Activated naive CD8-positive, alpha-beta T cell treated with anti-CD3 and anti-CD28 coated beads for 36 hours (primary cell): ENCODE results near the gene SPTBN5. TPM values are rescaled to one million over a fixed set of nuclear protein-coding genes. Genes with fewer than 3 reads are reported as not detected.

Source experiments
- DNase-seq: peaks from one replicate; pipeline ENCODE4 v3.0.0; 2021
- H3K27ac Mint-ChIP-seq: one replicate; pipeline ENCODE4 v1.8.0; 2022; ENCODE audit warnings: mild to moderate bottlenecking, moderate library complexity, mixed read lengths
- H3K27me3 Mint-ChIP-seq: one replicate; pipeline ENCODE4 v1.8.0; 2022; ENCODE audit warnings: mild to moderate bottlenecking, mixed read lengths
- H3K36me3 Mint-ChIP-seq: one replicate; pipeline ENCODE4 v1.8.0; 2021; ENCODE audit warnings: mild to moderate bottlenecking, mixed read lengths
- H3K4me1 Mint-ChIP-seq: one replicate; pipeline ENCODE4 v1.8.0; 2021; ENCODE audit warnings: mixed read lengths
- H3K4me3 Mint-ChIP-seq: one replicate; pipeline ENCODE4 v1.8.0; 2022; ENCODE audit warnings: mild to moderate bottlenecking, moderate library complexity, mixed read lengths
- H3K9me3 Mint-ChIP-seq: one replicate; pipeline ENCODE4 v1.8.0; 2022; ENCODE audit warnings: mixed read lengths
- total RNA-seq, 2 experiments: library from RNA; stranded (reverse); gene quantifications; one replicate each; pipeline ENCODE4 v1.2.3, GENCODE V29; 2021

SPTBN5 gene
- total RNA-seq, 2 experiments from 2014 or later, result 0.19 to 0.30 TPM

DNA sequence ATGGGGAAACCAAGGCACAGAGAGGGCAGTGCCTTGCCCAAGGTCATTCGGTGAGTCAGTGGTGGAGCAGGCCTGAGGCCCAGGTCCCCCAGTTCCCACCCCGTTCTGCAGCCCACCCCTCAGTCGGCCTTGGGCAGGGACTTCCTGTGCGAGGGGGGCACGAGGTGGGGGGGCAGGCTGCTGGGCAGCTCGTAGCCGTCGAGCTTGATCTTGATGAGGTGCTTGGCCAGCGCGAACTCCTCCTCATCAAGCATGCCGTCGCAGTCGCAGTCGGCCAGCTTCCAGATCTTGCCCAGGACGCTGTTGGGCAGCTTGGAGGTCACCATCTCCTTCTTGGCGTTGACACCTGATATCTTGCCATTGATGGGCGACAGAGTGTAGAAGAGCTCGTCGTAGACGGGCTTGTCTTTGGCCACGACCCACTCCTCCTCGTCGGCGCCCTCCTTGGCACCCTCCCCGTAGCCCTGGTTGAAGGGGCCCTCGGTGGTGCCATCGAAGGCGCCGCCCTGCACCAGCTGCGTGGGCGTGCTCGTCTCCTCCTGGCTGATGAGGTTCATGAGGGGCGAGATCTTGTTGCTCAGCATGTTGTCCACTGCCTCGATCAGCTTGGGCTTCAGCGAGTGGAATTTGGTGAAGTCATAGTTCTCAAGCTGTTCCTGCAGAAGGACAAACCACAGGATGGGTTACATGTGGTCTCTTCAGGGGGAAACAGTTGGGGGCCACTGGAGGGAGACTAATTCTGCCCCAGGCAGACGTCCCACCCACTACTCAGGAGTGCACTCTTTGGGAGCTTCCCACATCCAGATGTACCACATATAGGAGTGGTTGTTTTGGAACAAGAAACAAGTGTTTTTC, 6.9 kb upstream of the SPTBN5 start:
- H3K9me3 Mint-ChIP-seq, result no peaks in the 10 kb centered on the region
- no peak for DNase-seq
- H3K4me1 Mint-ChIP-seq, result peaks cover 5% of the 10 kb centered on the region
- H3K4me3 Mint-ChIP-seq, result no peak overlapping the region
- H3K36me3 Mint-ChIP-seq, result peaks cover 5% of the 10 kb centered on the region
- no peak overlapping the region for H3K27ac Mint-ChIP-seq
- no peaks in the 10 kb centered on the region for H3K27me3 Mint-ChIP-seq

DNA sequence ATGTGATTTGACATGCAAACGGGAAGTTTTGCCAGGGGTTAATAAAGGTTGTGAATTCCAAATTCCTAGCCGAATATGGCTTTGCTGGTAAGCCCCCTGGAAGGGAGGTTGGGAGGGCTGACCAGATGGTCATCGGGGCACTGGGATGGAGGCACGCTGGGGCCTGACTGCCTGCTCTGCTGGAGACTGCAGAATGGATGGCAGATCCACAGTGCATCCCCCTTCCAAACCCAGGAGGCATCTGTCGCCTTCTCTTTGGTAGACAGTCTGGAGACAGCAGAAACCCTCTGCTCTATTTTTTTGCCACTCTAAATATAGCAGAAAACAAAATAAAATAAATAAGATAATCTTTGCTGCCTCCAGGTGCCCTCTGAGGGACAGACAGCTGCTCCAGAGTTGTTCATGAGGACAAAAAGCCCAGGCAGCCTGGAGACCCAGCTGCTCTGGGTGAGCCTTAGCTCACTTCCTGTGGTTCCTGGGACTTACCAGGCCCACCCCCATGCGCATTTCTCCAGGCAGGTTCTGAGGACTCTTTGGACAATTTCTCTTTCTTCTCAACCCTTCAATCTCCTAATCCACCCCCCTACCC, 6.1 kb upstream of the SPTBN5 start:
- H3K27me3 Mint-ChIP-seq, result no peaks in the 10 kb centered on the region
- H3K36me3 Mint-ChIP-seq, result peaks cover 3% of the 10 kb centered on the region
- H3K27ac Mint-ChIP-seq, result no peak overlapping the region
- H3K4me1 Mint-ChIP-seq, result peaks cover 11% of the 10 kb centered on the region
- no peak overlapping the region for H3K4me3 Mint-ChIP-seq
- no peaks in the 10 kb centered on the region for H3K9me3 Mint-ChIP-seq
- DNase-seq, result no peak

DNA sequence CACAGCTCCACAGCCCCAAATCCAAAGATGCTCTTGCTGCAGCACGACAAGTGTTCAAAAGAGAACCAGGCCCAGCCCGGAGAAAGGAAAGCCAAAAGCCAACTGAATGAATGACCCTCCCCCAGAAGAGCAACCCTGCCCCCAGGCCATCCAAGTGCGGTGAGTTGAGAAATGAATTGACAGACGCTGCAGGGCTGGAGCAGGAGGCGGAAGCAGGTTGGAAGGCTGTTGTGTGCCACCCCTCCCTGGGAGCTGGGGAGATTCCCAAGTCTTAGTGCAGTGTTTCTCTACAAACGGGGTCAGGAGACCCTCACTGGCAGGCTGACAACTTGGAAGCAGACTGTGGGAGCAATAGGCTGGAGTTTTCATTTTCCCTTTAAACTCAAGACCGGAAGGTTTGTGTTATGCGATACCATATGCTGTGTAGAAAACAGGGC, 3.5 kb upstream of the SPTBN5 start:
- H3K4me1 Mint-ChIP-seq, result peaks cover 13% of the 10 kb centered on the region
- H3K9me3 Mint-ChIP-seq, result no peaks in the 10 kb centered on the region
- peaks cover 3% of the 10 kb centered on the region for H3K36me3 Mint-ChIP-seq

DNA sequence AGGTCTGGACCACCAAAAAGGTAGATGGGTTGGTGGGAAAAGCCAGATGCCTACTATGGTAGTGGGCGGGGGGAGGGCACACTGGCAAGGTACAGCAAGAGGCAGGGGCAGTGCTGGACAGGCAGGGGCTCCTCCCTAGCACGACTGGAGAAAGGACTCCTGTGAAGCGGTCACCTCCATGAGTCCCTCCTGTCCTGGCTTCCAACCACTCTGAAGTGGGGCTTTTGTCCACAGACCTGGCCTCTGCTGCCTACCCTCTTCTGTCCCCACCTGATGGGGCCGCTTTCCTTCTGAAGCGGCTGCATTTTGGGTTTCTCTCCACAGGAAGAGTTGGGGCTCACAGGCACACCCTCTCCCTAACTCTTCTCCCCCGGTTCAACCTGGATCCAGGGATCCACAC, 2.7 kb upstream of the SPTBN5 start:
- Mint-ChIP-seq H3K9me3 (no peaks in the 10 kb centered on the region), H3K27me3 (no peaks in the 10 kb centered on the region), H3K4me3 (no peak overlapping the region), H3K36me3 (peaks cover 3% of the 10 kb centered on the region), H3K4me1 (peaks cover 13% of the 10 kb centered on the region), H3K27ac (no peak overlapping the region)
- no peak for DNase-seq

More for the DNA sequence above, 3.5 kb upstream of the SPTBN5 start:
- Mint-ChIP-seq H3K27ac (no peak overlapping the region), H3K27me3 (no peaks in the 10 kb centered on the region), H3K4me3 (no peak overlapping the region)
- DNase-seq, result no peak

DNA sequence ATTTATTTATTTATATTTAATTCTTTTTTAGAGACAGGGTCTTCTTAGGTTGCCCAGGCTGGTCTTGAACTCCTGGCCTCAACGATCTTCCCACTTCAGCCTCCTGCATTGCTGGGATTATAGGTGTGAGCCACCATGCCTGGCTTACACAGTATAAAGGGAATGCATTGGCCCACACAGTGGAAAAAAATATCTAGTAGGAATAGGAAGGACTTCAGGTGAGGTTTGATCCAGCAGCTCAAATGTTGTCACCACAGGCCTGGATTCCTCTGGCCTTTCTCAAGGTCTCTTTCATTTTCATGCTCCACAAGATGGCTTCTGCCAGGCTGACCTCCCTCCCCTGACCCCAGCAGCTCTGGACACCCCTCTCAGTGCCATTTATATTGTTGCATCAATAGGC, 2.1 kb upstream of the SPTBN5 start:
- Mint-ChIP-seq H3K27ac (peak overlapping the region; percentile 19), H3K4me3 (no peak overlapping the region), H3K9me3 (no peaks in the 10 kb centered on the region), H3K36me3 (peaks cover 3% of the 10 kb centered on the region), H3K4me1 (peaks cover 13% of the 10 kb centered on the region), H3K27me3 (no peaks in the 10 kb centered on the region)
- no peak for DNase-seq

DNA sequence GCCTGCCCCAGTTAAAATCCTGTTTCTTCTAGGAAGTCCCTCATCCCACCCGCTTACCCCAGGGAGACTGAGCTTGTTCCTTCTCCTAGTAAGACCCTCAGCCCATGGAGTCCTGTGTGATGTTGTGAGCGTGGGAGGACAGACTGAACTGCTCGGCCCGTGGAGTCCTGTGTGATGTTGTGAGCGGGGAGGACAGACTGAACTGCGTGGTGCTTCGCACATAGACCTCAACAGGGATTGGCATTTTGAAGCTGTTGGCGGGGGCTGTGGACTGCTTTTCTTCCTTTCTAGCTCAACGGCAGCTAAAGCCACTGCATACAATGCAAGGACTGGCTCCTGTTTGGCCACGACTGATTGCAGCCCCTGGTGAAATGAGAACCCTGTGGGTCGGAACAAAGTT, 1.6 kb upstream of the SPTBN5 start:
- peak overlapping the region; percentile 64 for H3K27ac Mint-ChIP-seq
- H3K9me3 Mint-ChIP-seq, result no peaks in the 10 kb centered on the region

DNA sequence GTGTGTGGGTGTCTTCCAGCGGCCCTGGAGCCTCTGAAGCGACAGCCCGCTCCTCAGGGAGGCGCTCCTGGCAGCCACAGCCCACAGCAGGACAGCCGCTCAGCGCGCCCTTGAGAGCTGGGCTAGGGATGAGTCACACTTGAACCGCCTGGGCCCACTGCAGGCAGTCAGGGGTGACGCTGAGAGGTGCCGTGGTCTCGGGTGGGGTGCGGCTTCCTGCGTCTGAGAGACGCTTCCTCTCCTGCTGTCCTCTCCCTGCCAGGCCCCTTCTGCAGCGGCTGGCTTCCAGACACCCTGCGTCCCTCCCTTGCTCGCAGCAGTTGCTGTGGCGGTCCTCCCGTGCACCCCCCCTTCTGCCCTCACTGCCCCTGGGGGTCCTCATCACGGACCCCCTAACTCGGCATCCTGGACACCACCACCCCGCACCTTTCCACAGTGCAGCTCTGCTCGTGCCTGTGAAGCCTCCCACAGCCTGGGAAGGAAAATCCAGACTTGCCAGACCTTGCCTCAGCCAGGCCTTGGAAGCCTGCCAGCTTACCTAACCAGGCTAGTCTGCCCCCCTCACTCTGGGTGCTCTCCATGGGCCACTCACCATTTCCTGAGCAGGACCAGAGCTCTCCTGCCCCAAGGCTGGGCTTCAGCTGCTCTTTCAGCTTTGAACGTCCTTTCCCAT, 1.1 kb upstream of the SPTBN5 start:
- Mint-ChIP-seq H3K36me3 (peaks cover 3% of the 10 kb centered on the region), H3K27ac (peak overlapping the region; percentile 64), H3K9me3 (no peaks in the 10 kb centered on the region), H3K27me3 (no peaks in the 10 kb centered on the region), H3K4me3 (peak overlapping the region; percentile 22), H3K4me1 (peaks cover 13% of the 10 kb centered on the region)
- DNase-seq, result peak; percentile 79

More for the DNA sequence above, 1.6 kb upstream of the SPTBN5 start:
- H3K36me3 Mint-ChIP-seq, result peaks cover 3% of the 10 kb centered on the region
- peaks cover 13% of the 10 kb centered on the region for H3K4me1 Mint-ChIP-seq
- no peaks in the 10 kb centered on the region for H3K27me3 Mint-ChIP-seq
- no peak overlapping the region for H3K4me3 Mint-ChIP-seq
- no peak for DNase-seq

DNA sequence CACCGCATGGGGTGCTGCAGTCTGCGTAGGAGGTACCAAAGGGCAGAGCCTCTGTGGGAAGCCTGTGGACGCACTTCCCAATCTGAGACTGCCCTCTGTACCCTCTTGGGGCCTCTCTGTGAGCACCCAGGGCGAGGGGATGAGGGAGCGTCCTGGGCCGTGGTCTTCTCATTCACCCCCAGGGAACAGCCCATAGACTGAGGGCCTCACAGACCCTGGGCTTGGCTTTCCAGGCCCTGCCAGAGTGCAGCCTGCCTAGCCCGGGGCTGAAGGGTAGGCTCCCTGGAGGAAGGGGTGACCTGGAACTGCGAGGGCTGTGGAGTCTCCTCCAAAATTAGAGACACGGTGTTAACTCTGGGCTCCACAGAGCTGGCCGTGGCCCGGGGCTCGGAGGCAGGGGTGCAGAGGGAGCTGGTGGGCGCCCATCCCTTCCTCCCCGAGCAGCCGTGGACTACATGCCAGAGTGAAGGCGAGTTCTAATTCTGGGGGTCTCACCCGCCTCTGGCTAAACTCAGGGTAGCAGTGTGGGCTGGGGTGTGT, 468 bp upstream of the SPTBN5 start:
- Mint-ChIP-seq H3K27ac (peak overlapping the region; percentile 64), H3K27me3 (no peaks in the 10 kb centered on the region), H3K4me1 (peaks cover 13% of the 10 kb centered on the region), H3K9me3 (no peaks in the 10 kb centered on the region), H3K36me3 (peaks cover 3% of the 10 kb centered on the region), H3K4me3 (peak overlapping the region; percentile 22)
- DNase-seq, result no peak

DNA sequence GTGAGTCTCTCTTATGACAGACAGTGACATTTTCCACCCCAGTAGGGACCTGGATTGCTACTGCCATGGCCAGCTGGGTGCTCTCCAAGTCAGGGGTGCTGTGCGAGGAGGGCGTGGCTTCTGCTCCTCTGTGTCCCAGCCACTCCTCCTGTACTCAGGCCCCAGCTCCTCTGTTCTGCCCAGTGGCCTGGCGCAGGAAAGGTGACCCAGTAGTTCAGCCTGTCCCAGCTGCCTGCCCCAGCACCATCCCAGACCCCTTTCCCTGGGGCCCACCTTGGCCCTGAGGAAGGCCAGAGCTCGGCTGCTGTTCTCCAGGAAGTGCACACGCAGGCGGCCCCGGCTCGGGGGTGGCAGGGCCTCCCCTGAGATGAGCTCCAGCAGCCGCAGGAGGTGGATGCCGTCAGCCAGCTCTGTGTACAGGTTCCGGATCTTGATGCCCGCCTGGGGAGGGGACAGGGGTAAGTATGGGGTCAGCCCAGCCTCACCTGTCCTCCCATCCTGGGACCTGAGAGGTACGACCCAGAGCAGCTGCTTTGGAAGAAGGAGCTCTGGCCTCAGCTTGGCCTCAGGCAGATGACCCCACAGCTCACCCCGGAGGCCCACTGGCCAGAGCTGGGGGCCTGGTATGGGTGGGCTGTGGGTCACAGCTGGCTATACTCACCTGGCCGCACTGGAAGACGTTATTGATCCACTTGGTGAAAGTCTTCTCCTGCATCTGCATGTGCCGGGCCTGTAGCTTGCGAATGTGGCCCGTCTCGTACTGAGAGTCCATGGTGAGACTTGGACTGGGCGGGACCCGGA, 1.0 kb downstream of the SPTBN5 start:
- Mint-ChIP-seq H3K27ac (peak overlapping the region; percentile 68), H3K36me3 (no peaks in the 10 kb centered on the region), H3K27me3 (no peaks in the 10 kb centered on the region), H3K4me3 (peak overlapping the region; percentile 56), H3K4me1 (peaks cover 18% of the 10 kb centered on the region), H3K9me3 (no peaks in the 10 kb centered on the region)
- DNase-seq, result peak; percentile 21

DNA sequence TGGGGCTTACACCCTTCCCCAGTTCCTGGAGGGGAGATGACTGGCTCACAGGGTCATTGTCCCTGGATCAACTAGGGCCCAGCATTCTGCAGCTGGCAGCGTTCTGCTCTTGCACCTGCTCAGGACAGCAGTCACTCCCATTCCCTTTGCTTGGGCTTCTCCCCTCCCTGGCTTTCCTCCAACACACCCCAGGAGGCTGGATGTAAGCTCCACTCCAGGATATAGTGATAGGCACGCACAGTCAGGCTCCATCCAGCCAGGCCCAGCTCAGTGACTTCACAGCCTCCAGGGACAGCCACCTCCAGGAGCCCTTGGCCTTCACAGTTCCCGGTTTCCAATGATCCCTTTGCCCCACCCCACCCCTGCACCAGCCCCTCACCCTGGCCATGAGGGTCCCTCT, 1.9 kb downstream of the SPTBN5 start:
- no peaks in the 10 kb centered on the region for H3K27me3 Mint-ChIP-seq
- H3K27ac Mint-ChIP-seq, result no peak overlapping the region
- no peaks in the 10 kb centered on the region for H3K9me3 Mint-ChIP-seq
- peaks cover 18% of the 10 kb centered on the region for H3K4me1 Mint-ChIP-seq
- H3K36me3 Mint-ChIP-seq, result no peaks in the 10 kb centered on the region
- no peak for DNase-seq
- no peak overlapping the region for H3K4me3 Mint-ChIP-seq

DNA sequence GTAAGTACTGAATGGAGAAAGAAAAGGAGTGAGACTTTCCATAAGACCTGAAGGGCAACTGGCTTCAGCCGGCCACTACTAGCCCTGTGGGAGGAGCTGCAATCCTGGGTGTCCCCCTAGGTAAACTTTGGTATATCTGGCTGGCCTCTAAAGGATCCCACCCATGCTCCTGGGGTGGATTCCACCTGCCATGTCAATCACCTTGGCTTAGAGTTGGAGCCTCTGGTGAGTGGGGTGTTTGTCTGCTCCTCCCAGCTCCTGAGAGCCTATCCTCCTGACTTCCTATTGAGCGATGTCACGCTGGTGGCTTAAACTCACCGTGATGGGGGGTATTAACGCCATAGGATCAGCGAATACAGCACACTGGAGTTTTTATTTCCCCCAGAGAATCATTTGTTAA, 2.6 kb downstream of the SPTBN5 start:
- H3K4me3 Mint-ChIP-seq, result no peak overlapping the region
- H3K27ac Mint-ChIP-seq, result no peak overlapping the region
- H3K27me3 Mint-ChIP-seq, result no peaks in the 10 kb centered on the region
- H3K4me1 Mint-ChIP-seq, result peaks cover 18% of the 10 kb centered on the region
- H3K36me3 Mint-ChIP-seq, result no peaks in the 10 kb centered on the region
- DNase-seq, result no peak
- no peaks in the 10 kb centered on the region for H3K9me3 Mint-ChIP-seq

DNA sequence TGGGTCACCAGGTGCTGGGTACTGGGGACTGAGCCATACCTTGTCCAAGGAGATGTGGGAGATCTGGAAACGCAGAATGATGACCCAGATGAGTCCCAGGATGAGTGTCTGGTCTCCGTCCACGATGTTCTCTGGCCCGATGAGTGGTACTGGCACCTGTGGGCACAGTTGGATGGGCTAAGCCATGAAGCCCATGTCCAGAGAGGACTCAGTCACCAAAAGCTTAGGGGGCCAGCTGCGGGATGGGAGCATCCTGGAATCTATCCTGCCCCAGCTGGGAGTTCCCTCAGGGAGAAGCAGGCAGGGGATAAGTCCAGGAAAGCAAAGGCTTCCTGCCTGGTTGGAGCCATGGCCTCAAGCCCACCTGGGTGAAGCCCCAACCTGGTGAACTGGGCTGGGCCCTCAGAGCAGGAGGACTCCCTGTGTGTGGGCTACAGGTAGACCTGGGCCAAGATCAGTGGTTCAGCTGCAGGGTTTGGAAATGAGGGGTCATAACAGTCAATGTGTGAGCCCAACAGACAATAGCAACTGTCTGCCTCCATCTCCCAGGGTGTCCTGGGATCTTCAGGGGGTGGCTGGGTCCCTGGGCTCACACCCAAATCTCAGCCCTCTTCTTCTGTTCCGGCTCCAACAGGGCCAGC, 3.7 kb downstream of the SPTBN5 start:
- H3K4me1 Mint-ChIP-seq, result peaks cover 16% of the 10 kb centered on the region
- H3K27ac Mint-ChIP-seq, result no peak overlapping the region
- no peaks in the 10 kb centered on the region for H3K36me3 Mint-ChIP-seq
- no peaks in the 10 kb centered on the region for H3K9me3 Mint-ChIP-seq
- no peak overlapping the region for H3K4me3 Mint-ChIP-seq
- no peak for DNase-seq
- no peaks in the 10 kb centered on the region for H3K27me3 Mint-ChIP-seq

DNA sequence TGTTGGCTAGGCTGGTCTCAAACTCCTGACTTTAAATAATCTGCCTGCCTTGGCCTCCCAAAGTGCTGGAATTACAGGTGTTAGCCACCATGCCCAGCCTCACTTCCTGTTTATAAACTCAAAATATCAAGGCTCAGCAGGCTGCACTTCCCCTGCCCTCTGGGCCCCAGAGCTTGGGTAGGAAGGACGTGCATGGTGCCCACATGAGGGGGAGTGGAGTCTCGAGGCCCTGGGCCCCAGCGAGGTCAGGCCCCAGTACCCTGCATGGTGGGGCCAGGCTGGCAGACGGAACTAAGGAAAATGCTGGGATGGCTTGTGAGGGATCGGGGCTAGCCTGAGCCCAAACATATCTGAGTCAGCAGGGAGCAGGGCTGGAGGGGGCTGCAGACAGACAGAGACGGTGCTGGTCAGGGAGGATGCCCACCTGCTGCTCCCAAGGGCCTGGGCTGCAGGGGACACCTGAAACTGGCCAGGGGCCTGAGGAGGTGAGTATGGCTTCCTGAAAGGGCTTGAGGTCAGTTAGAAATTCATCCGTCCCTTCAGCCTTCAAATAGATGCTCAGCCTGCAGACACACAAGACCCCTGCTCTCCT, 5.1 kb downstream of the SPTBN5 start:
- no peak for DNase-seq
- Mint-ChIP-seq H3K36me3 (no peaks in the 10 kb centered on the region), H3K4me3 (no peak overlapping the region), H3K27me3 (no peaks in the 10 kb centered on the region), H3K27ac (no peak overlapping the region), H3K9me3 (no peaks in the 10 kb centered on the region), H3K4me1 (peaks cover 7% of the 10 kb centered on the region)

DNA sequence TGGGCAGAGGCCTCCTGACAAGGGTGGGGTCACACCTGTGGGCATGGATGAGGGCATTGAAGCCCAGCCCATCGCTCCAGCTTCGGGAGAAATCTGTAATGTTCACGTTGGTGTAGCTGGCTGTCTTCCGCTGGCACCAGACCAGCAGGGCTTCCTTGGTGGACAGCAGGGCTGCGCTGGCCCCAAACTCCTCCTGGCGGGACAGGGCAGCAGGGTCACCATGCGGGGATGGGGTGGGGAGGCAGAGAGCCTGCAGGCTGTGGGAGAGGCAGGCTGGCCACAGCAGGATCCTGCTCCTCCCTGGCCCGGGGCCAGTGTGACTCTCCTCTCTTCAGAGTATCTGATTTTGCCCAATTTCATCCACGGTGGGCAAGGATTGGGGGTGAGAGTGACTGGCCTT, 6.0 kb downstream of the SPTBN5 start:
- Mint-ChIP-seq H3K27ac (no peak overlapping the region), H3K4me3 (no peak overlapping the region), H3K4me1 (peaks cover 7% of the 10 kb centered on the region)

More for the DNA sequence above, 6.0 kb downstream of the SPTBN5 start:
- Mint-ChIP-seq H3K36me3 (no peaks in the 10 kb centered on the region), H3K27me3 (no peaks in the 10 kb centered on the region), H3K9me3 (no peaks in the 10 kb centered on the region)
- DNase-seq, result no peak
